ENCODE data around the gene ASB13. TPM values are rescaled to one million over a fixed set of nuclear protein-coding genes. Genes with fewer than 3 reads are reported as not detected.

Gene ASB13
- polyA plus RNA-seq, 1 of the 3 experiments (the other 2 are of a cell fraction) = 9.2 TPM

- Histone ChIP-seq H3K9me3 (no peaks in the 10 kb centered on the region), H3K36me3 (replicated peaks in 1 of 2; ENCODE audit: control insufficient read depth in 1 of 2, insufficient read depth in 2 of 2, low read length in 1 of 2) (peaks cover 0 to 32% of the 10 kb centered on the region in 2 experiments), H3K4me1 (ENCODE audit: control insufficient read depth in 1 of 2, insufficient read depth in 2 of 2, low read depth in 1 of 2, low read length in 1 of 2) (peaks cover 0 to 3% of the 10 kb centered on the region in 2 experiments; a peak in 1 of 4 replicates), H3F3A (replicated peaks; ENCODE audit: insufficient read depth) (no peaks in the 10 kb centered on the region), H3K9ac (no peak overlapping the region), H3K4me3 (ENCODE audit: low read depth in 2 of 2, low read length in 1 of 2) (no peak overlapping the region), H2AFZ (ENCODE audit: low read depth) (no peak overlapping the region), H3K27me3 (ENCODE audit: insufficient read depth) (no peaks in the 10 kb centered on the region), H3K79me2 (ENCODE audit: insufficient read depth) (no peaks in the 10 kb centered on the region), H3K9me2 (no peaks in the 10 kb centered on the region), H4K20me1 (ENCODE audit: insufficient read depth) (no peaks in the 10 kb centered on the region), H3K4me2 (no peak overlapping the region), H3K27ac (ENCODE audit: low read depth in 2 of 2, low read length in 1 of 2) (no peak overlapping the region)
- no peak for TF ChIP-seq SIN3A (IDR thresholded peaks at IDR 0.05; ENCODE audit: borderline replicate concordance, low read depth, low read length)
- TF ChIP-seq MXI1 (IDR thresholded peaks at IDR 0.05; ENCODE audit: low read depth, low read length) = no peak
- TF ChIP-seq GATA2 (CRISPR knock-in tag; IDR thresholded peaks at IDR 0.05) = no peak
- no peak for TF ChIP-seq TCF12 (IDR thresholded peaks at IDR 0.05)
- TF ChIP-seq MEF2A (IDR thresholded peaks at IDR 0.05; ENCODE audit: borderline replicate concordance, low read depth) = no peak
- TF ChIP-seq RAD21 (IDR thresholded peaks at IDR 0.05; ENCODE audit: low read length) = no peak
- CTCF ChIA-PET = no interaction called here
- POLR2A ChIA-PET = no interaction called here
- DNase-seq = no peak
- WGBS (ENCODE audit: low lambda C conversion rate) = 89% methylated on average over 10 of the region's 10 CpGs
Measured at GRCh38 chr10:5638494-5638893, 27.9 kb downstream of the ASB13 start.

- Histone ChIP-seq H2AFZ (ENCODE audit: low read depth) (no peak overlapping the region), H3K4me1 (ENCODE audit: control insufficient read depth in 1 of 2, insufficient read depth in 2 of 2, low read depth in 1 of 2, low read length in 1 of 2) (peaks cover 0 to 3% of the 10 kb centered on the region in 2 experiments; a peak in 1 of 4 replicates), H3K4me3 (ENCODE audit: low read depth in 2 of 2, low read length in 1 of 2) (no peak overlapping the region), H4K20me1 (ENCODE audit: insufficient read depth) (no peaks in the 10 kb centered on the region), H3K27me3 (ENCODE audit: insufficient read depth) (no peaks in the 10 kb centered on the region), H3K36me3 (replicated peaks in 1 of 2; ENCODE audit: control insufficient read depth in 1 of 2, insufficient read depth in 2 of 2, low read length in 1 of 2) (peaks cover 0 to 16% of the 10 kb centered on the region in 2 experiments), H3K27ac (ENCODE audit: low read depth in 2 of 2, low read length in 1 of 2) (no peak overlapping the region), H3K9me3 (no peaks in the 10 kb centered on the region), H3K9me2 (no peaks in the 10 kb centered on the region), H3K79me2 (ENCODE audit: insufficient read depth) (no peaks in the 10 kb centered on the region), H3K9ac (no peak overlapping the region), H3K4me2 (no peak overlapping the region), H3F3A (replicated peaks; ENCODE audit: insufficient read depth) (no peaks in the 10 kb centered on the region)
- whole genome bisulfite sequencing (ENCODE audit: low lambda C conversion rate) = 75% methylated on average over 6 of the region's 7 CpGs
- ChIA-PET POLR2A (interaction anchor here (0.6 kb wide), 1 partner anchor 207 kb away, joined by 3 read pairs; no protein-coding TSS in a partner anchor), CTCF (interaction anchor here (1.1 to 5.2 kb wide), 3 partner anchors 12 to 200 kb away, joined by 3 to 27 read pairs (median 4); no protein-coding TSS in a partner anchor)
- no peak for DNase-seq
- TF ChIP-seq MXI1 (IDR thresholded peaks at IDR 0.05; ENCODE audit: low read depth, low read length) (no peak), USF1 (IDR thresholded peaks at IDR 0.05; ENCODE audit: borderline replicate concordance, low read depth) (no peak), GABPA (IDR thresholded peaks at IDR 0.05; ENCODE audit: low read depth) (no peak), FOXM1 (IDR thresholded peaks at IDR 0.05; ENCODE audit: low read depth) (no peak), NRF1 (IDR thresholded peaks at IDR 0.05; ENCODE audit: low read depth, low read length) (no peak), CTCF (IDR thresholded peaks at IDR 0.05) (no peak), USF2 (IDR thresholded peaks at IDR 0.05; ENCODE audit: borderline replicate concordance, low read depth, low read length) (no peak), IRF3 (IDR thresholded peaks at IDR 0.05; ENCODE audit: low read depth, low read length) (no peak), EZH2phosphoT487 (IDR thresholded peaks at IDR 0.05; ENCODE audit: borderline replicate concordance, low read depth) (no peak)
Measured at GRCh38 chr10:5634918-5635317, 31.5 kb downstream of the ASB13 start.
